ENCODE measurements around the gene SCAPER.

The SCAPER gene

GRCh38 chr15:76866716-76867321 lies 38.3 kb downstream of the SCAPER start:
- peak; percentile 64 for TF ChIP-seq CTCF (IDR thresholded peaks at IDR 0.05; ENCODE audit: control insufficient read depth, extremely low read depth, insufficient read depth)
- H3K4me3 ChIP-seq (ENCODE audit: low read depth, low read length), result no peak overlapping the region
- peak; percentile 17 for DNase-seq (ENCODE audit: low read depth)

GRCh38 chr15:76866008-76866407 lies 39.1 kb downstream of the SCAPER start:
- DNase-seq (ENCODE audit: low read depth), result no peak
- H3K4me3 ChIP-seq (ENCODE audit: low read depth, low read length), result no peak overlapping the region
- no peak for TF ChIP-seq CTCF (IDR thresholded peaks at IDR 0.05; ENCODE audit: control insufficient read depth, extremely low read depth, insufficient read depth)

- H3K4me3 ChIP-seq (ENCODE audit: low read depth, low read length), result no peak overlapping the region
- TF ChIP-seq CTCF (IDR thresholded peaks at IDR 0.05; ENCODE audit: control insufficient read depth, extremely low read depth, insufficient read depth), result no peak
- DNase-seq (ENCODE audit: low read depth), result no peak
Observed at GRCh38 chr15:76865548-76865991, 39.6 kb downstream of the SCAPER start.

GRCh38 chr15:76864586-76864985 lies 40.6 kb downstream of the SCAPER start:
- DNase-seq (ENCODE audit: low read depth), result no peak
- TF ChIP-seq CTCF (IDR thresholded peaks at IDR 0.05; ENCODE audit: control insufficient read depth, extremely low read depth, insufficient read depth), result no peak
- no peak overlapping the region for H3K4me3 ChIP-seq (ENCODE audit: low read depth, low read length)

GRCh38 chr15:76863693-76864092 lies 41.4 kb downstream of the SCAPER start:
- no peak for DNase-seq (ENCODE audit: low read depth)
- TF ChIP-seq CTCF (IDR thresholded peaks at IDR 0.05; ENCODE audit: control insufficient read depth, extremely low read depth, insufficient read depth), result no peak
- H3K4me3 ChIP-seq (ENCODE audit: low read depth, low read length), result no peak overlapping the region

- no peak for TF ChIP-seq CTCF (IDR thresholded peaks at IDR 0.05; ENCODE audit: control insufficient read depth, extremely low read depth, insufficient read depth)
- no peak for DNase-seq (ENCODE audit: low read depth)
- no peak overlapping the region for H3K4me3 ChIP-seq (ENCODE audit: low read depth, low read length)
Observed at GRCh38 chr15:76863123-76863522, 42.0 kb downstream of the SCAPER start.

GRCh38 chr15:76861815-76862397 lies 43.2 kb downstream of the SCAPER start:
- no peak for DNase-seq (ENCODE audit: low read depth)
- TF ChIP-seq CTCF (IDR thresholded peaks at IDR 0.05; ENCODE audit: control insufficient read depth, extremely low read depth, insufficient read depth), result no peak
- no peak overlapping the region for H3K4me3 ChIP-seq (ENCODE audit: low read depth, low read length)
